Activated CD4-positive, alpha-beta T cell treated with anti-CD3 and anti-CD28 coated beads for 1 hour (primary cell): ENCODE measurements around the gene PTPRN2.
"Not testable (repeated sequence)": the region's sequence is repeated elsewhere in the genome, so short reads cannot be mapped to it uniquely, and the experiment has no call there.

Experiments
- DNase-seq: peaks from one replicate; pipeline ENCODE4 v3.0.0-alpha.2; 2020

Gene PTPRN2

GRCh38 chr7:158395349-158395748, 192.3 kb downstream of the PTPRN2 start:
- DNase-seq, result no peak

GRCh38 chr7:158394936-158395335, 192.7 kb downstream of the PTPRN2 start:
- DNase-seq, result no peak

DNA sequence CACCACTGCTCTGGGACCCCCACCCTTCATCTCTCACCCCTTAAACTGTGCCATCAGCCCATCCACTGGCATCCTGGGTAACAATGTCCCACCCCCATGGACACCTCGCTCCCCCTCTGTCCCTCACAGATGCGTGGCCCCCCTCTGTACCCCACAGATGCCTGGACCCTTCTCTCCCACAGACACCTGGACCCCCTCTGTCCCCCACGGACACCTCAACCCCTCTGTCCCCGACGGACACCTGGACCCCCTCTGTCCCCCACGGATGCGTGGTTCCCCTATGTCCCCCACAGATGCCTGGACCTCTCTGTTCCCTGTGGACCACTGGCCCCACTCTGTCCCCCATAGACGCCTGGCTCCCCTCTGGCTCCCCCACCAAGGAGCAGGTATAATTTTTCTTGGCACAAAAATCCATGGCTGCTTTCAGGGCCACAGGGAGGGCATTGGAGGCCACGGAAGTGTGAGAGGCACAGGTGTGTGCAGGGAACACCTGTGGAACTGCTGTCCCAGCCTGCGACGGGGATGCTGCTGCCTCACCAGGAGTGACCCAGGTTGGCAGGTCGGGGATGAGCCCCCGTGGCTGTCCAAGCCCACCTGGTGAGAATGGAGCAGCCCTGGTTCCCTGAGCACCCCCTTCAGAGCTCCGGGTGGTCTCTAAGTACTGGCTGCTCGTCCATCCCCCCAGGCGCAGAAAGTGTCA, 193.5 kb downstream of the PTPRN2 start:
- no peak for DNase-seq

GRCh38 chr7:158392251-158392650, 195.4 kb downstream of the PTPRN2 start:
- no peak for DNase-seq

DNA sequence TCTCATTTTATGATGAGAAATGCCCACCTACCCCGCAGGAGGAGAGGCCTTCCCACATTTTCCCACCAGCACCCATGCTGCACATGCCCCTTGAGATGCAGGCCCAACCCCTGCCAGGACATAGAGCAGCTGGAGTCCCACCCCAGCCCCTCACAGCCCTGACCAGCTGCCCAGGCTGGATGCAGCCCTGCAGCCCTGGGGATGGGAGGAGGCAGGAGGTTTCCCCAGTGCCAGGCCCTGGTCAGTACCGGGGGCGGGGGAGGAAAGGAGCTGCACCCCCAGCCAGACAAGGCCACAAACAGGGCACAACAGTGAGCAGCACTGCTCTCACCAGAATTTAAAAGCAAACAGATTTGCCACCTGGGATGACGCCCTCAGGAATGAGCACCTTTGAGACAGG, 196.1 kb downstream of the PTPRN2 start:
- no peak for DNase-seq

GRCh38 chr7:158391141-158391540, 196.5 kb downstream of the PTPRN2 start:
- no peak for DNase-seq

DNA sequence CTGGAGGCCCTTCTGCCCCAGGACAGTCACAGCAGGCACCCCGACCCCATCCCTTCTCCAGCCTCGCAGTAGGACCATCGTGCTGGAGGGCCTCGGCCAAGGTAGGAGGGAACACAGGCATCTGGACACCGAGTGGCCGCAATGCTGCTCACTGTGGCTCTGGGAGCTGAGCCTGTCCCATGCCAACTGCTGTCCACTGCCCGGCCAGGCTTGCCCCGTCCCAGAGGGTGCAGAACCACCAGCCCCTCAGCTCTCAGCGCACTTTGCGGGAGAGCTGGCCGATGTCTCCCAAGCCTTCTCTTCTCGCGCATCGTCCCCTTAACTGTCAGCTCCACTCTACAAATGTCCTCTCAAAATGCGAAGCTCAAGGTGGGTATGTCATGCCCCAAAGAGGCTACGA, 197.2 kb downstream of the PTPRN2 start:
- no peak for DNase-seq

DNA sequence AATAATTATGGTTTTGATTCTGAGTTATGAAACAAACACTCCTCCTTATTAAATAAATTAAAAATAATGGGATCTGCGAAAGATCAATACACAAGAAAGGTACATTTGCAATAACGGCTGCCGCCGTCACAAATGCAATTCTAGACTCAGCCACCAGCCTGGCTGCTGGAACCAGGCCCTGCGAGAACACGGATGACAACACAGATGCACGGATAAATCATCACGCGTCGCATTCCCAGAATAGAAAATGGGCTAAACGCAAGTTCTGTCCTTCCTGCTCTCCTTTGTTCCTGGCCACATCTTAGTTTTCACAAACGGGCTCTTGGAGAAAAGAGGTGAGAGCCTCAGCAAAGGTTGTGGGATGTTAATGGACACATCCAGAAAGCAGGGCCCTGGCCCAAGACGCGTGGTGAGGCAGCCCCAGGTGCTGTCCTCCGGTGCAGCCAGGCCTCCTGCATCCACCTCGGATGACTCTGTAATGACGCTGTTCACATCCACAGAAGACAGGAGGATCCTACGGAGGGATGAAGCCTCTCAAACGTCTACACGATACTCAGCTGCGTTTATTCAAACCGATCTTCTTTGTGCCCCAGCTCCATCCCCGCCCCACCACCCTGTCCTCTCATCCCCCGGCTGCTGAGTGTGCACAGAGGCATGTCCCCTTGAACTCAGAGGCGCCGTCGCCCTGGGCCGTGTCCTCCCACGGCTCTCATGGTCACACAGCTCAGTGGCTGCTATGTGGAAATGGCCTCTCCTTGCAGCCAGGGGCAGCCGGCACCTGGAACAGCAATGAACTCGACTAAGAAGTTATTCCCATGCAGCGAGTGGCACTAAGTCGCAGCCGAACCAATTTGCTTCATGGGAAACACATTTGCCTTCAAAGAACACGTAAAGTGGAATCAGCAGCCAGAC, 197.9 kb downstream of the PTPRN2 start:
- no peak for DNase-seq

GRCh38 chr7:158388928-158389327, 198.7 kb downstream of the PTPRN2 start:
- DNase-seq, result no peak

DNA sequence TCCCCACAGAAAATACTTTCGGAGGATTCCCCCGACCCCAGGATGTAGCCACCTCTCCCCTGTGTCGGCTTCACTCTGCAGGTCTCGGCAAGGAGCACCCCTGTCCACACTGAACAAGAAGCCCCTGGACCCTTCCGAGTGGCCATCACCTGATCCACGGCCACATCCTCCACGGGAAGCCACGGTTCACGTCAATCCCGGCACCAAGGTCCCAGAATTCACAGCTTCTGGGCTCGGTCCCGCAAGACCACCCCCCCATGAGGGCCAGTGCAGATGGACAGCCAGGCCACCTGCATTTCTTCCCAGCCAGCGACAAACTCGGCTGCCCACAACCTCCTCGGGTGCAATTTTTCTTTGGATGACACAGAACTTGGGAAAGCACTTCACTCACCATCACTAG, 199.6 kb downstream of the PTPRN2 start:
- no peak for DNase-seq

DNA sequence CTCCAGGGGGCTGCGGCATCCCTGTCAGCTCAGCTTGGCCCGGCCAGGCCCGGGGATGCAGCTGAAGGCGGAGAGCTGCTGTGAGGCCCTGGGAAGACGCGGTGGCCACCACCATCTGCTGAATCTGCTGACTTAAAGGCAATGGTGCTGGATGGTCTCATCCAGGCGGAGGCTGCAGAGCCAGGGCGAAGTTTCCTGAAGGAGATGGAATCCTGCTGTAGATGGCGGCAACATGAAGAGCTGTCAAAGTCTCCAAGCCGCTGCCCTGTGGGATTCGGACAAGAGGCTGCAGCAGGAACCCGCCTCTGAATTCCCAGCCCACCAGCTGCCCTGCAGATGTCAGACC, 200.1 kb downstream of the PTPRN2 start:
- DNase-seq, result no peak

- no peak for DNase-seq
These were observed 200.6 kb downstream of the PTPRN2 start for GRCh38 chr7:158386866-158387545.

DNA sequence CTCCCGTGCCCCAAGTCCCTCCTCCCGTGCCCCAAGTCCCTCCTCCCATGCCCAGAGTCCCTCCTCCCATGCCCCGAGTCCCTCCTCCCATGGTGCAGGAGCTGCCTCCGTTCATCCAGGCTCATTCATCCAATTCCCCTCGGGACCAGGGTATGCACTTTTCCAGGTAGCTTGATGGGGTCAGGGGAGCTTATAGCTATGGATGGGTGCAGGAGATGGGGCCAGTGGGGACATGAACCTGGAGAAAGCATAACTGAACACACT, 201.3 kb downstream of the PTPRN2 start:
- DNase-seq, result no peak

DNA sequence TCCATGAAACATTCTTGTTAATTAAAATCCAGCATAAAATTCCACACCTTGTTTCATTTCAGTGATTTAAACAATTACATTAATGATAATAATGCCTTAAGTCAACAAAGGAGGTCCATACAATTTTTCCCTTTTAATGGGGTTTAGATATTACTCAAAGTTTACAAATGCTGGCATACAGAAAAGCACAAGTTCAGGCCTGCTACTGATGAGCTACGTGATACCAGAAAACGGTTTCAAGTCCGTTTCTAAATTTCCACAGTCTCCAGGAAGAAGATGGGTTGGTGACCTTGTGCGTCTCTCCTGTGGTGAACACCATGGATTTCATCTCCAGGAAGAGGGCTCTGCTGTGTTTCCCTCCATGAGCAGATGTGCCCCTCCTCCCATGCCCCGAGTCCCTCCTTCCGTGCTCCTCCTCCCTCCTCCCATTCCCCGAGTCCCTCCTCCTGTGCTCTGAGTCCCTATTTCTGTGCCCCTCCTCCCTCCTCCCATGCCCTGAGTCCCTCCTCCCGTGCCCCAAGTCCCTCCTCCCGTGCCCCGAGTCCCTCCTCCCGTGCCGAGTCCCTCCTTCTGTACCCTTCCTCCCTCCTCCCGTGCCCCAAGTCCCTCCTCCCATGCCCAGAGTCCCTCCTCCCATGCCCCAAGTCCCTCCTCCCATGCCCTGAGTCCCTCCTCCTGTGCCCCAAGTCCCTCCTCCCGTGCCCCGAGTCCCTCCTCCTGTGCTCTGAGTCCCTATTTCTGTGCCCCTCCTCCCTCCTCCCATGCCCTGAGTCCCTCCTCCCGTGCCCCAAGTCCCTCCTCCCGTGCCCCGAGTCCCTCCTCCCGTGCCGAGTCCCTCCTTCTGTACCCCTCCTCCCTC, 201.9 kb downstream of the PTPRN2 start:
- DNase-seq, result not testable (repeated sequence)

- no peak for DNase-seq
These were observed 202.9 kb downstream of the PTPRN2 start for GRCh38 chr7:158384746-158385145.

DNA sequence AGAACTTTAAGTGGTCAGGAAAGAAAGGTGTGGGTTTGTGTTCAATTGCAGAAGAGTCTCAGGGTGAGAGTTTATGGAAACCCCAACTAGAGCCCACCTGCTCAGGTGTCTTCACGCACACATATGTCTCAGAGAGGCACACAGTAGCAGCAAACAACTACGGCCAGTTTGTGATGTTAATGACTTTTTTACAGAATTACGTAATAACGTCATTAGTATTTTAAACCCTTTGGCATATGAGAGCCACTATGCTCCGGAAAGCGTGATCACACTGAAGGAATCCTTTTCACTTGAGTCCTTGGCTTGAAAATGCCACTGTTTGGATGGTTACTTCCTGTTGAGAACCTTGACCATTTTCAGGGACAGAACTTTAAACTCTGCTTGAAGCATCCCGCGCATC, 204.0 kb downstream of the PTPRN2 start:
- DNase-seq, result no peak

DNA sequence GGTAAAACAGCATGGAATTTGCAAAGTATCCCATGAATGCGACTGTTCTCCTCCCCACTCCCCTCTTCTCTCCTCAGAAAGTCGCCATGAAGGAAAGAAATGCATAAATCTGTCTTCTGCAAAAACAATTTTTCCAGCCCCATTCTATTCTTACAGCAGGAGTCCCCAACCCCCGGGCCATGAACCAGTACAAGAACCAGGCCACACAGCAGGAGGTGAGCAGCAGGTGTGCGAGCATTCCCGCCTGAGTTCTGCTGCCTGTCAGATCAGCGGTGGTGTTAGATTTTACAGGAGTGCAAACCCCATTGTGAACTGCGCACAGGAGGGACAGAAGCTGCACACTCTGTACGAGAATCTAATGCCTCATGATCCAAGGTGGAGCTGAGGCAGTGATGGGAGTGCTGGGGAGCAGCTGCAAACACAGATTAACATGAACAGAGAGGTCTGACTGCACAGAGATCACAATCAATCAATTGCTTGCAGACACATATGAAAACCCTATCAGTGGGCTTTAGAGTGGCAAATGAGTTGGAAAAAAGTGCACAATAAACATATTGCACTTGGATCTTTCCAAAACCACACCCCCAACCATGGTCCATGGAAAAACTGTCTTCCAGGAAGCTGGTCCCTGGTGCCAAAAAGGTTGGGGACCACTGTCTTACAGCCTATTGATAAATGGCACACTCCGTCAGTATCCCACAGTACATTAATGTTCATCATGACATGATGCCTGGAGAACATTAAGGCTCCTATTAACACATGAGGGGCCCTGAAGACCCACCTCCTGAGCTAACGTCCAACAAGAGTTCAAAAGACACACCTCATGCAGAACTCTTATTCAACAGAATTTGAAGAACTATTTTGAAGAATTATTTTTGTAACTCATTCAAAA, 205.0 kb downstream of the PTPRN2 start:
- no peak for DNase-seq

DNA sequence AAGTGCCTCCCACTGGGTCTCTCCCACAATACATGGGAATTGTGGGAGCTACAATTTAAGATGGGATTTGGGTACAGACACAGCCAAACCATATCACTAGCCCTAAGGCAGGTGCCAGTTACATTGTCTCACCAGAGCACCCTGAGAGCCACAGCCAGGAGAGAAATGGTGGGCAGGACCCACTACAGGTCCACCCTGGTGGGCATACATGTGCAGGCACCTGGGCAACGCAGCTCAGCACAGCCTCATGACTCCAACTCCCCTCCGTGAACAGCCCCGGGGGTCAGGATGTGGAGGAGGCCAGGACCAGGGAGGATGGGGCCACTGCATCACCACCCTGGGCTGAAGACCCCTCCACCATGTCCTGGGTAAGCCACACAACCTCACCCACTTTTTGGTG, 205.7 kb downstream of the PTPRN2 start:
- DNase-seq, result no peak

- DNase-seq, result no peak
These were observed 208.6 kb downstream of the PTPRN2 start for GRCh38 chr7:158378978-158379377.

DNA sequence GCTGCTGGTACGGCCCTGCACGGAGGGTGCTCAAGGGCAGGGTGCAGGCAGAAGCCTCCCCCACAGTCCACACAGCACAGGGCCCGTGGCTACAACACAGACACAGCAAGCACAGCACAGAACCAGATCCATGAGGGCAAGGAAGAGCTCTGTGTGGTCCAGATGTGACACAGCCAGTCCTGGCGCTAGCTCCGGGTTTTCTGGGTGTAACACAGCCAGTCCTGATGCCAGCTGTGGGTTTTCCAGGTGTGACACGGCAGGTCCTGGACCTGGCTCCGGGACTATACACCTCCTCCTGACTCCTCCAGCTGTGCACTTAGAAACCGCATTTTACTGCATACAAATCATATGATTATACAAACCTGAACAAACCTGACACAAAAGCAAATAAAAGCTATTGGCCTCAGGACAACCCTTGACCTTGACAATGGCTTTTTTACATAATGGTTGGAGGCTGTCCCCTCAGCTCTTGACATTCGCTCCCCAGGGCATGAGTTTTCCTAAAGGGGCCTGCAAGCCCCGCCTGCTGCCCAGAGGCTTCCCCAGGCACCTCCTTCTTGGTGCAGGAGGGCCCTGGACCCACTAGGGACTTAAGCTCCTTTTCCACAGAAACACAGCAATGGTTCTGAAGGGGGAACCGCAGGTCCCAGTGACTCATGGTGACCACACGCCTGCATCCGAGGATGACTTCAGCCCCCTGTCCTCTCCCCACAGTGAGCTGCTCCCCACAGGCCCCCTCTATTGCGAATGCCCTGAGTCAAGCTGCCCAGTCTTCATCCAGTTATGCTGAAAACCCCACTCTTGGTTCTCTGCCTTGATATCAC, 209.6 kb downstream of the PTPRN2 start:
- DNase-seq, result no peak

DNA sequence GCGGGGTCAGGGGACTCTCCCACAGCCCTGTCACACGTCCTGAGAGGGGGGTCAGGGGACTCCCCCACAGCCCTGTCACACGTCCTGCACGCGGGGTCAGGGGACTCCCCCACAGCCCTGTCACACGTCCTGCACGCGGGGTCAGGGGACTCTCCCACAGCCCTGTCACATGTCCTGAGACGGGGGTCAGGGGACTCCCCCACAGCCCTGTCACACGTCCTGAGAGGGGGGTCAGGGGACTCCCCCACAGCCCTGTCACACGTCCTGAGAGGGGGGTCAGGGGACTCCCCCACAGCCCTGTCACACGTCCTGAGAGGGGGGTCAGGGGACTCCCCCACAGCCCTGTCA, 210.8 kb downstream of the PTPRN2 start:
- not testable (repeated sequence) for DNase-seq
